HepG2 (cell line): Measurements from ENCODE around the gene PHTF1. TPM values are rescaled to one million over a fixed set of nuclear protein-coding genes. Genes with fewer than 3 reads are reported as not detected.

Experiments
- ATAC-seq: fragments of 200-7000 bp; cut with Tn5 transposase; 3 replicates; pipeline ENCODE4 v1.9.1; 2020; ENCODE audit warnings: mild to moderate bottlenecking, moderate library complexity
- BruUV-seq: library from RNA; stranded (reverse); fragments of 400-500 nt; replicated peaks from 2 replicates; lab custom pipeline; 2021; lab: Mats Ljungman, UMichigan
- CTCF ChIA-PET: fragments of 300-600 bp; formaldehyde crosslinking; extraction: SDS; loops from one replicate; lab custom pipeline; 2021; ENCODE audit warnings: low total read pairs, inconsistent platforms, low intra/inter-chr PET ratio; lab: Yijun Ruan, JAX
- POLR2A ChIA-PET: fragments of 350-600 bp; sonication (Branson Sonifier 250); formaldehyde crosslinking; loops from one replicate; lab custom pipeline; 2020; ENCODE audit warnings: antibody characterized with exemption, inconsistent platforms; lab: Yijun Ruan, JAX
- DNase-seq: peaks from one replicate; pipeline ENCODE4 v3.0.0-alpha.2; 2015; ENCODE audit warnings: low spot score
- FAIRE-seq: peaks from 3 replicates; lab custom pipeline; 2011; peaks lifted over from hg19 to GRCh38; lab: Jason Lieb, UNC
- H2AFZ ChIP-seq: one replicate; pipeline ENCODE4 v1.6.1; 2011; ENCODE audit warnings: low read length, inconsistent platforms
- H3K27ac ChIP-seq: fragments of 300-600 bp; 3 replicates; pipeline ENCODE4 v1.8.0; 2011; ENCODE audit warnings: mixed run types, mild to moderate bottlenecking, mixed read lengths, low read length, inconsistent platforms; ENCODE audit not compliant: insufficient read depth; ENCODE audit errors: extremely low read length
- H3K27me3 ChIP-seq, 2 experiments: fragments of 200-600 bp in 1 of 2; 2 replicates in 1 of 2; 3 replicates in 1 of 2; pipeline versions ENCODE4 v1.6.0 to v1.8.0; 2011; ENCODE audit warnings: low read length in 2 of 2, mild to moderate bottlenecking in 2 of 2, moderate library complexity in 2 of 2, inconsistent platforms in 1 of 2; ENCODE audit not compliant: insufficient read depth in 2 of 2, control insufficient read depth in 1 of 2
- H3K36me3 ChIP-seq, 2 experiments: fragments of 200-600 bp in 1 of 2; replicated peaks in 1 of 2; 2 replicates in 1 of 2; 3 replicates in 1 of 2; pipeline versions ENCODE4 v1.5.1 to v1.8.0; 2011; ENCODE audit warnings: low read length in 2 of 2, inconsistent platforms in 1 of 2; ENCODE audit not compliant: insufficient read depth in 2 of 2, control insufficient read depth in 1 of 2
- H3K4me1 ChIP-seq: 2 replicates; pipeline ENCODE4 v1.5.1; 2012; ENCODE audit warnings: low read length, inconsistent platforms; ENCODE audit not compliant: insufficient read depth
- H3K4me2 ChIP-seq: 2 replicates; pipeline ENCODE4 v1.6.0; 2011; ENCODE audit warnings: low read depth, low read length, inconsistent platforms
- H3K4me3 ChIP-seq, 3 experiments: fragments of 200-600 bp in 1 of 3; sonication (generic), shearing (Covaris generic) in 1 of 3; replicated peaks in 1 of 3; 2 replicates each; pipeline ENCODE4 v1.5.1; 2011 to 2016; ENCODE audit warnings: low read length in 3 of 3, inconsistent platforms in 2 of 3, low read depth in 2 of 3, mild to moderate bottlenecking in 2 of 3, control low read depth in 1 of 3, mixed read lengths in 1 of 3; ENCODE audit not compliant: insufficient read depth in 1 of 3
- H3K79me2 ChIP-seq: one replicate; pipeline ENCODE4 v1.6.1; 2011; ENCODE audit warnings: low read length, inconsistent platforms; ENCODE audit not compliant: insufficient read depth
- H3K9ac ChIP-seq: 2 replicates; pipeline ENCODE4 v1.6.0; 2011; ENCODE audit warnings: mild to moderate bottlenecking, low read depth, low read length, inconsistent platforms; ENCODE audit not compliant: insufficient read depth
- H3K9me3 ChIP-seq: 2 replicates; pipeline ENCODE4 v1.5.1; 2012; ENCODE audit warnings: mild to moderate bottlenecking, low read length
- H4K20me1 ChIP-seq: 2 replicates; pipeline ENCODE4 v1.6.0; 2011; ENCODE audit warnings: inconsistent platforms, mild to moderate bottlenecking, low read length, moderate library complexity; ENCODE audit not compliant: insufficient read depth
- AGO2 ChIP-seq: fragments of 200-400 bp; formaldehyde crosslinking; optimal IDR thresholded peaks from 2 replicates; pipeline ENCODE3; 2017; ENCODE audit warnings: mild to moderate bottlenecking, low read depth, low read length, moderate library complexity
- ARHGAP35 ChIP-seq: sonication (generic); formaldehyde crosslinking; IDR thresholded peaks from 2 replicates; pipeline ENCODE4 v1.9.0; 2022; ENCODE audit warnings: mild to moderate bottlenecking, inconsistent platforms, moderate library complexity, missing genetic modification reagents, borderline replicate concordance
- FOXA3 ChIP-seq: IDR thresholded peaks from 2 replicates; pipeline ENCODE4 v1.6.1; 2016; ENCODE audit warnings: missing genetic modification reagents, missing compliant biosample characterization
- FOXC1 ChIP-seq: sonication (generic); formaldehyde crosslinking; IDR thresholded peaks from 2 replicates; pipeline ENCODE4 v1.8.0; 2022; ENCODE audit warnings: mild to moderate bottlenecking, missing genetic modification reagents, borderline replicate concordance
- FOXJ3 ChIP-seq: sonication (generic); formaldehyde crosslinking; IDR thresholded peaks from 2 replicates; pipeline ENCODE4 v1.4.0; 2020; ENCODE audit warnings: missing genetic modification reagents, mild to moderate bottlenecking, borderline replicate concordance
- GFI1 ChIP-seq: sonication (generic); formaldehyde crosslinking; IDR thresholded peaks from 2 replicates; pipeline ENCODE4 v1.5.0; 2020; ENCODE audit warnings: missing genetic modification reagents, mild to moderate bottlenecking, borderline replicate concordance
- NR2F6 ChIP-seq, 2 experiments: IDR thresholded peaks; 2 replicates each; pipeline ENCODE4 v1.6.1; 2016; ENCODE audit warnings: antibody characterized with exemption in 1 of 2, mild to moderate bottlenecking in 1 of 2
- RCOR2 ChIP-seq: IDR thresholded peaks from 2 replicates; pipeline ENCODE4 v1.6.1; 2016; ENCODE audit warnings: missing biosample characterization, missing genetic modification reagents
- RXRA ChIP-seq: sonication (generic); formaldehyde crosslinking; IDR thresholded peaks from 2 replicates; pipeline ENCODE4 v1.5.1; 2020; ENCODE audit warnings: missing genetic modification reagents
- ZNF205 ChIP-seq: IDR thresholded peaks from 2 replicates; pipeline ENCODE4 v1.6.1; 2018; ENCODE audit warnings: missing biosample characterization, missing genetic modification reagents
- ZNF383 ChIP-seq: sonication (generic); formaldehyde crosslinking; IDR thresholded peaks from 2 replicates; pipeline ENCODE4 v1.4.0; 2020; ENCODE audit warnings: missing genetic modification reagents, mild to moderate bottlenecking, borderline replicate concordance
- ZNF549 ChIP-seq: sonication (generic); formaldehyde crosslinking; IDR thresholded peaks from 2 replicates; pipeline ENCODE4 v1.5.0; 2020; ENCODE audit warnings: missing genetic modification reagents
- ZNF614 ChIP-seq: IDR thresholded peaks from 2 replicates; pipeline ENCODE4 v1.6.1; 2018; ENCODE audit warnings: missing biosample characterization, missing genetic modification reagents, inconsistent platforms, borderline replicate concordance
- ZNF883 ChIP-seq: sonication (generic); formaldehyde crosslinking; IDR thresholded peaks from 2 replicates; pipeline ENCODE4 v1.5.1; 2020; ENCODE audit warnings: mild to moderate bottlenecking, missing genetic modification reagents; ENCODE audit errors: not compliant biosample characterization
- WGBS: methylation state at CpG from one replicate; pipeline ENCODE4 v1.1.6; 2017; ENCODE audit warnings: low lambda C conversion rate; 5-methylcytosine and 5-hydroxymethylcytosine counted together
- in situ Hi-C: cut with HindIII; loops from 2 replicates; pipeline ENCODE4 v1.10.0; 2017; ENCODE audit warnings: low pct_unique_long_range_greater_than_20kb; ENCODE audit not compliant: extremely low pct_ligation_motif_present
- intact Hi-C: fragments of 100-400 bp; cut with micrococcal nuclease; formaldehyde crosslinking; loops from one replicate; pipeline ENCODE4 v1.10.0; 2022; ENCODE audit not compliant: unreplicated experiment
- polyA plus RNA-seq, 8 experiments: library from polyadenylated mRNA; depleted of rRNA in 3 of 8; stranded (reverse) in 7 of 8; unstranded in 1 of 8; fragments of >200 nt; fragmentation: Illumina TruSeq in 4 of 8; extraction: Trizol in 4 of 8; gene quantifications; 2 replicates each; pipeline versions ENCODE4 v1.2.1 to v1.2.3, GENCODE V29; 2011 to 2016; ENCODE audit warnings: low read depth in 4 of 8, missing spikeins in 1 of 8, mixed read lengths in 1 of 8; ENCODE audit not compliant: insufficient read depth in 1 of 8
- total RNA-seq, 5 experiments: library from RNA; depleted of rRNA; stranded (reverse); fragments of >200 nt; fragmentation: Illumina TruSeq; extraction: Trizol; gene quantifications; 2 replicates each; pipeline ENCODE4 v1.2.3, GENCODE V29; 2016; ENCODE audit warnings: low read depth in 1 of 5
- TF ChIP-seq, protein P1 (sequence below): sonication (generic); formaldehyde crosslinking; IDR thresholded peaks from 2 replicates; pipeline ENCODE4 v1.5.0; 2020; ENCODE audit warnings: missing genetic modification reagents, mild to moderate bottlenecking, borderline replicate concordance
- TF ChIP-seq, protein P2 (sequence below): IDR thresholded peaks from 2 replicates; pipeline ENCODE4 v1.6.1; 2016; ENCODE audit warnings: low read depth, missing genetic modification reagents, missing compliant biosample characterization

The PHTF1 gene
- total and polyA plus RNA-seq, 2 of the 13 experiments (the other 11 are each of a cell fraction or from before 2014, with no cell fraction given) = 5.0 to 19.7 TPM

DNA sequence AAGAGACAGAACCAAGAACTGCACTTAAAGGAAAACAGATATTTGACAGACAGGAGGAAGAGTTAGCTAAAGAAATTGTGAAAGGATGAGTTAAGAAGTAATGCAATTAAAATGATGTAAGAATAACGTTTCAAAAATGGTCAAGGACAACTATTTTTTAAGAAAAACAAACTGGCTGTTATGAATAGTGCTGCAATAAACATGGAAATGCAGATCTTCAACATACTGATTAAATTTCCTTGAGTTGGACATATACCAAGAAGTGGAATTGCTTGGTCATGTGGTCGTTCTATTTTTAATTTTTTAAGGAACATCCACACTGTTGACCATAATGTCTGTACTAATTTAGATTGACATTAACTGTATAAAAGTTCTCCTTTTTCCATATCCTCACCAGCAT, 23.1 kb upstream of the PHTF1 start (continued):
- TF ChIP-seq, protein P1, sequence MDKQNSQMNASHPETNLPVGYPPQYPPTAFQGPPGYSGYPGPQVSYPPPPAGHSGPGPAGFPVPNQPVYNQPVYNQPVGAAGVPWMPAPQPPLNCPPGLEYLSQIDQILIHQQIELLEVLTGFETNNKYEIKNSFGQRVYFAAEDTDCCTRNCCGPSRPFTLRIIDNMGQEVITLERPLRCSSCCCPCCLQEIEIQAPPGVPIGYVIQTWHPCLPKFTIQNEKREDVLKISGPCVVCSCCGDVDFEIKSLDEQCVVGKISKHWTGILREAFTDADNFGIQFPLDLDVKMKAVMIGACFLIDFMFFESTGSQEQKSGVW (CRISPR knock-in tag) = no peak
- TF ChIP-seq AGO2 = no peak

GRCh38 chr1:113780374-113781146, 21.3 kb upstream of the PHTF1 start:
- FAIRE-seq (no peak), DNase-seq (no peak), ATAC-seq (no peak)
- in situ Hi-C loops = no loop called here
- intact Hi-C loops = no loop called here
- H3K9ac ChIP-seq = no peak overlapping the region
- ChIA-PET CTCF (no interaction called here), POLR2A (no interaction called here)
- H2AFZ ChIP-seq = no peak overlapping the region
- H3K4me1 ChIP-seq = peaks cover 3% of the 10 kb centered on the region
- no peaks in the 10 kb centered on the region for H3K27me3 ChIP-seq
- peaks cover 5 to 20% of the 10 kb centered on the region in 2 experiments; a peak in 4 of 5 replicates for H3K36me3 ChIP-seq
- H3K4me3 ChIP-seq = no peak overlapping the region
- H3K27ac ChIP-seq = no peak overlapping the region
- no peak overlapping the region for H3K4me2 ChIP-seq
- WGBS = 94% methylated on average over 5 of the region's 5 CpGs
- H4K20me1 ChIP-seq = no peaks in the 10 kb centered on the region; the same call in 1 of the 2 replicates
- H3K9me3 ChIP-seq = no peaks in the 10 kb centered on the region
- no TSS peak for BruUV-seq
- H3K79me2 ChIP-seq = peaks cover 60% of the 10 kb centered on the region
- TF ChIP-seq GFI1 (CRISPR knock-in tag) = no peak
- no peak for TF ChIP-seq ZNF205 (CRISPR knock-in tag)
- TF ChIP-seq FOXC1 (CRISPR knock-in tag) = no peak
- TF ChIP-seq ZNF614 (CRISPR knock-in tag) = no peak
- TF ChIP-seq RXRA (CRISPR knock-in tag) = no peak
- TF ChIP-seq ARHGAP35 (CRISPR knock-in tag) = no peak
- no peak for TF ChIP-seq ZNF383
- TF ChIP-seq ZNF549 (CRISPR knock-in tag) = no peak
- TF ChIP-seq, protein P2, sequence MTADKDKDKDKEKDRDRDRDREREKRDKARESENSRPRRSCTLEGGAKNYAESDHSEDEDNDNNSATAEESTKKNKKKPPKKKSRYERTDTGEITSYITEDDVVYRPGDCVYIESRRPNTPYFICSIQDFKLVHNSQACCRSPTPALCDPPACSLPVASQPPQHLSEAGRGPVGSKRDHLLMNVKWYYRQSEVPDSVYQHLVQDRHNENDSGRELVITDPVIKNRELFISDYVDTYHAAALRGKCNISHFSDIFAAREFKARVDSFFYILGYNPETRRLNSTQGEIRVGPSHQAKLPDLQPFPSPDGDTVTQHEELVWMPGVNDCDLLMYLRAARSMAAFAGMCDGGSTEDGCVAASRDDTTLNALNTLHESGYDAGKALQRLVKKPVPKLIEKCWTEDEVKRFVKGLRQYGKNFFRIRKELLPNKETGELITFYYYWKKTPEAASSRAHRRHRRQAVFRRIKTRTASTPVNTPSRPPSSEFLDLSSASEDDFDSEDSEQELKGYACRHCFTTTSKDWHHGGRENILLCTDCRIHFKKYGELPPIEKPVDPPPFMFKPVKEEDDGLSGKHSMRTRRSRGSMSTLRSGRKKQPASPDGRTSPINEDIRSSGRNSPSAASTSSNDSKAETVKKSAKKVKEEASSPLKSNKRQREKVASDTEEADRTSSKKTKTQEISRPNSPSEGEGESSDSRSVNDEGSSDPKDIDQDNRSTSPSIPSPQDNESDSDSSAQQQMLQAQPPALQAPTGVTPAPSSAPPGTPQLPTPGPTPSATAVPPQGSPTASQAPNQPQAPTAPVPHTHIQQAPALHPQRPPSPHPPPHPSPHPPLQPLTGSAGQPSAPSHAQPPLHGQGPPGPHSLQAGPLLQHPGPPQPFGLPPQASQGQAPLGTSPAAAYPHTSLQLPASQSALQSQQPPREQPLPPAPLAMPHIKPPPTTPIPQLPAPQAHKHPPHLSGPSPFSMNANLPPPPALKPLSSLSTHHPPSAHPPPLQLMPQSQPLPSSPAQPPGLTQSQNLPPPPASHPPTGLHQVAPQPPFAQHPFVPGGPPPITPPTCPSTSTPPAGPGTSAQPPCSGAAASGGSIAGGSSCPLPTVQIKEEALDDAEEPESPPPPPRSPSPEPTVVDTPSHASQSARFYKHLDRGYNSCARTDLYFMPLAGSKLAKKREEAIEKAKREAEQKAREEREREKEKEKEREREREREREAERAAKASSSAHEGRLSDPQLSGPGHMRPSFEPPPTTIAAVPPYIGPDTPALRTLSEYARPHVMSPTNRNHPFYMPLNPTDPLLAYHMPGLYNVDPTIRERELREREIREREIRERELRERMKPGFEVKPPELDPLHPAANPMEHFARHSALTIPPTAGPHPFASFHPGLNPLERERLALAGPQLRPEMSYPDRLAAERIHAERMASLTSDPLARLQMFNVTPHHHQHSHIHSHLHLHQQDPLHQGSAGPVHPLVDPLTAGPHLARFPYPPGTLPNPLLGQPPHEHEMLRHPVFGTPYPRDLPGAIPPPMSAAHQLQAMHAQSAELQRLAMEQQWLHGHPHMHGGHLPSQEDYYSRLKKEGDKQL (CRISPR knock-in tag) = no peak
- TF ChIP-seq FOXJ3 (CRISPR knock-in tag) = no peak
- no peak for TF ChIP-seq ZNF883 (CRISPR knock-in tag)
- no peak for TF ChIP-seq FOXA3 (CRISPR knock-in tag)
- TF ChIP-seq RCOR2 = no peak
- no peak for TF ChIP-seq NR2F6 (IDR thresholded peaks at IDR 0.05)
- TF ChIP-seq NR2F6 (CRISPR knock-in tag; IDR thresholded peaks at IDR 0.05) = no peak
